SK-N-SH (cell line): ENCODE results near the gene UBAC2. TPM values are rescaled to one million over a fixed set of nuclear protein-coding genes. Genes with fewer than 3 reads are reported as not detected.

ENCODE experiments used
- CTCF ChIA-PET: fragments of 300-600, 350-600 bp; formaldehyde crosslinking; extraction: SDS; loops from one replicate; lab custom pipeline; 2021; lab: Yijun Ruan, JAX
- POLR2A ChIA-PET: fragments of 350-600 bp; sonication (Branson Sonifier 250); formaldehyde crosslinking; extraction: SDS; loops from one replicate; lab custom pipeline; 2020; ENCODE audit warnings: antibody characterized with exemption, inconsistent platforms; lab: Yijun Ruan, JAX
- DNase-seq: peaks from one replicate; pipeline ENCODE4 v3.0.0; 2012
- H2AFZ ChIP-seq: fragments of 200-600 bp; sonication (generic); 2 replicates; pipeline ENCODE4 v1.8.1; 2016; ENCODE audit warnings: antibody characterized with exemption, mild to moderate bottlenecking, low read depth
- H3F3A ChIP-seq: fragments of 200-600 bp; sonication (generic); replicated peaks from 2 replicates; pipeline ENCODE3; 2016; ENCODE audit warnings: antibody characterized with exemption, mild to moderate bottlenecking; ENCODE audit not compliant: insufficient read depth
- H3K27ac ChIP-seq, 2 experiments: fragments of 200-500 bp in 1 of 2; fragments of 200-600 bp in 1 of 2; sonication (Bioruptor generic) in 1 of 2; sonication (generic), shearing (Covaris generic) in 1 of 2; 2 replicates each; pipeline versions ENCODE4 v1.5.1 to v1.6.1; 2014 to 2016; ENCODE audit warnings: low read depth in 2 of 2, inconsistent platforms in 1 of 2, low read length in 1 of 2, mild to moderate bottlenecking in 1 of 2, mixed read lengths in 1 of 2
- H3K27me3 ChIP-seq: fragments of 200-600 bp; sonication (generic), shearing (Covaris generic); 2 replicates; pipeline ENCODE4 v1.6.1; 2016; ENCODE audit warnings: mixed run types; ENCODE audit not compliant: insufficient read depth
- H3K36me3 ChIP-seq, 2 experiments: fragments of 200-500 bp in 1 of 2; fragments of 200-600 bp in 1 of 2; sonication (Bioruptor generic) in 1 of 2; sonication (generic) in 1 of 2; replicated peaks in 1 of 2; 2 replicates each; pipeline versions ENCODE3 to v1.5.1; 2014 to 2016; ENCODE audit warnings: low read length in 1 of 2, mild to moderate bottlenecking in 1 of 2; ENCODE audit not compliant: insufficient read depth in 2 of 2, control insufficient read depth in 1 of 2
- H3K4me1 ChIP-seq, 2 experiments: fragments of 200-500 bp in 1 of 2; fragments of 200-600 bp in 1 of 2; sonication (Bioruptor generic) in 1 of 2; sonication (generic), shearing (Covaris generic) in 1 of 2; 2 replicates each; pipeline versions ENCODE4 v1.5.1 to v1.6.1; 2014 to 2016; ENCODE audit warnings: low read depth in 1 of 2, low read length in 1 of 2, mixed run types in 1 of 2; ENCODE audit not compliant: insufficient read depth in 2 of 2, control insufficient read depth in 1 of 2
- H3K4me2 ChIP-seq: fragments of 200-600 bp; sonication (generic), shearing (Covaris generic); 2 replicates; pipeline ENCODE4 v1.6.1; 2017; ENCODE audit warnings: mixed run types
- H3K4me3 ChIP-seq, 2 experiments: fragments of 200-500 bp in 1 of 2; fragments of 200-600 bp in 1 of 2; sonication (Bioruptor generic) in 1 of 2; sonication (generic), shearing (Covaris generic) in 1 of 2; 2 replicates each; pipeline versions ENCODE4 v1.5.1 to v1.8.1; 2014 to 2016; ENCODE audit warnings: low read depth in 2 of 2, inconsistent platforms in 1 of 2, low read length in 1 of 2, mild to moderate bottlenecking in 1 of 2, mixed read lengths in 1 of 2, moderate library complexity in 1 of 2
- H3K79me2 ChIP-seq: fragments of 200-600 bp; sonication (generic); 2 replicates; pipeline ENCODE4 v1.8.1; 2017; ENCODE audit warnings: mild to moderate bottlenecking; ENCODE audit not compliant: insufficient read depth
- H3K9ac ChIP-seq: fragments of 200-600 bp; sonication (generic); 2 replicates; pipeline ENCODE4 v1.6.1; 2017; ENCODE audit warnings: mixed run types
- H3K9me2 ChIP-seq: fragments of 200-600 bp; sonication (generic); 2 replicates; pipeline ENCODE4 v1.6.1; 2017; ENCODE audit warnings: mixed run types
- H3K9me3 ChIP-seq: fragments of 200-600 bp; sonication (generic); 2 replicates; pipeline ENCODE4 v1.6.1; 2017; ENCODE audit warnings: mixed run types, mild to moderate bottlenecking, moderate library complexity
- H4K20me1 ChIP-seq: fragments of 200-600 bp; sonication (generic); 2 replicates; pipeline ENCODE4 v1.6.1; 2017; ENCODE audit warnings: mild to moderate bottlenecking, mixed run types; ENCODE audit not compliant: insufficient read depth
- ELF1 ChIP-seq: IDR thresholded peaks from 2 replicates; pipeline ENCODE4 v1.4.0; 2012
- EZH2phosphoT487 ChIP-seq: fragments of 200-600 bp; sonication (generic); IDR thresholded peaks from 2 replicates; pipeline ENCODE4 v1.6.1; 2017; ENCODE audit warnings: low read depth, mixed run types, mild to moderate bottlenecking, antibody characterized with exemption, moderate library complexity, borderline replicate concordance
- FOXJ3 ChIP-seq: sonication (generic); formaldehyde crosslinking; IDR thresholded peaks from 2 replicates; pipeline ENCODE4 v1.5.1; 2020; ENCODE audit warnings: mild to moderate bottlenecking, missing genetic modification reagents
- JUND ChIP-seq: IDR thresholded peaks from 2 replicates; pipeline ENCODE4 v1.4.0; 2012
- NRF1 ChIP-seq: IDR thresholded peaks from 2 replicates; pipeline ENCODE4 v1.6.1; 2012; ENCODE audit warnings: low read depth, mild to moderate bottlenecking, low read length
- RAD21 ChIP-seq: IDR thresholded peaks from 2 replicates; pipeline ENCODE4 v1.6.1; 2012; ENCODE audit warnings: mild to moderate bottlenecking, low read length
- RCOR1 ChIP-seq: fragments of 150-350 bp; IDR thresholded peaks from 2 replicates; pipeline ENCODE4 v1.6.1; 2017; ENCODE audit warnings: antibody characterized with exemption, low read length
- RFX5 ChIP-seq: IDR thresholded peaks from 2 replicates; pipeline ENCODE4 v1.6.1; 2012; ENCODE audit warnings: mild to moderate bottlenecking, improper control_type of control experiment, low read length
- RXRA ChIP-seq: IDR thresholded peaks from 2 replicates; pipeline ENCODE4 v1.4.0; 2012; ENCODE audit warnings: low read depth, mild to moderate bottlenecking, borderline replicate concordance
- SIN3A ChIP-seq: IDR thresholded peaks from 2 replicates; pipeline ENCODE4 v1.6.1; 2012; ENCODE audit warnings: low read depth, mild to moderate bottlenecking, low read length, moderate library complexity, borderline replicate concordance
- TCF12 ChIP-seq: IDR thresholded peaks from 2 replicates; pipeline ENCODE4 v1.4.0; 2012
- TEAD4 ChIP-seq: IDR thresholded peaks from 2 replicates; pipeline ENCODE4 v1.4.0; 2012; ENCODE audit warnings: mild to moderate bottlenecking, borderline replicate concordance; ENCODE audit not compliant: insufficient read depth
- WGBS: methylation state at CpG from one replicate; pipeline ENCODE4 v1.1.6; 2017; ENCODE audit warnings: low lambda C conversion rate; 5-methylcytosine and 5-hydroxymethylcytosine counted together
- polyA plus RNA-seq, 3 experiments: library from polyadenylated mRNA; depleted of rRNA; stranded (reverse); fragments of >200 nt; gene quantifications; 2 replicates each; pipeline ENCODE4 v1.2.3, GENCODE V29; 2012
- TF ChIP-seq, protein P1 (sequence below): IDR thresholded peaks from 2 replicates; pipeline ENCODE4; 2012
- TF ChIP-seq, protein P2 (sequence below): fragments of 150-350 bp; IDR thresholded peaks from 2 replicates; pipeline ENCODE4 v1.6.1; 2016; ENCODE audit warnings: mild to moderate bottlenecking, low read depth, low read length
- TF ChIP-seq, protein P3 (sequence below): IDR thresholded peaks from 2 replicates; pipeline ENCODE4 v1.6.1; 2012; ENCODE audit warnings: mild to moderate bottlenecking, low read depth, low read length, moderate library complexity
- TF ChIP-seq, protein P4 (sequence below): fragments of 200-600 bp; sonication (generic); IDR thresholded peaks from 2 replicates; pipeline ENCODE4 v1.6.1; 2017; ENCODE audit warnings: antibody characterized with exemption, mild to moderate bottlenecking, moderate library complexity
- TF ChIP-seq, protein P5 (sequence below): IDR thresholded peaks from 2 replicates; pipeline ENCODE4 v1.4.0; 2012; ENCODE audit warnings: low read depth, borderline replicate concordance

The UBAC2 gene
- polyA plus RNA-seq, 1 of the 3 experiments (the other 2 are of a cell fraction): 79.0 TPM

DNA sequence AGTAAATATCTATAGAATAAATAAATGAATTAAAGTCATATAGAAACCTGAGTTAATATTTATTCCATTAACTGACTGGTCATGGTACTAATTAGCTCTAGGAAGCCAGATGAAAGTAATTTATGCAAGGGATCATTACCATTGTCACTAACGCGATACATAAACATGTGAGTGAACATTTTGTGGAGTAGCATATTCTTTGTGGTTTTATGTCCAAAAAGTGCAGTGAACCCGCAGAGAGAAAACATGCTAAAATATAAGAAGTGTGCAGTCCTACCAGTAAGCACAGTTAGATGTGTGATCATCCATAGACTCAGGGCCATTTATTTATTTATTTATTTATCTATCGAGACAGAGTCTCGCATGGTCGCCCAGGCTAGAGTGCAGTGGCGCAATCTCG is 104.9 kb downstream of the UBAC2 start:
- Histone ChIP-seq H3K9me2 (no peaks in the 10 kb centered on the region), H3K36me3 (peaks cover 0 to 5% of the 10 kb centered on the region in 2 experiments), H3K4me2 (no peak overlapping the region), H3K27me3 (no peaks in the 10 kb centered on the region), H3K4me3 (no peak overlapping the region), H3K9me3 (no peaks in the 10 kb centered on the region), H3F3A (peaks cover 22% of the 10 kb centered on the region), H4K20me1 (0 out of 2 replicates have a peak, but pooled peaks cover 5% of the 10 kb centered on the region), H3K79me2 (peaks cover 6% of the 10 kb centered on the region; the same call in 1 of the 2 replicates), H3K9ac (no peak overlapping the region), H2AFZ (no peak overlapping the region), H3K27ac (no peak overlapping the region; a peak in 1 of 4 replicates), H3K4me1 (peaks cover 16 to 21% of the 10 kb centered on the region in 2 experiments)
- 93% methylated on average over 8 of the region's 8 CpGs for WGBS
- ChIA-PET POLR2A (no interaction called here), CTCF (interaction anchor here (1.5 to 1.8 kb wide), 2 partner anchors 129 to 131 kb away, joined by 5 read pairs; no protein-coding TSS in a partner anchor)
- TF ChIP-seq SIN3A (no peak), FOXJ3 (CRISPR knock-in tag) (no peak), JUND (no peak), NRF1 (no peak), RCOR1 (no peak), ELF1 (no peak), RFX5 (no peak), EZH2phosphoT487 (no peak), TEAD4 (no peak), RXRA (no peak), RAD21 (no peak), TCF12 (no peak)
- TF ChIP-seq, protein P1, sequence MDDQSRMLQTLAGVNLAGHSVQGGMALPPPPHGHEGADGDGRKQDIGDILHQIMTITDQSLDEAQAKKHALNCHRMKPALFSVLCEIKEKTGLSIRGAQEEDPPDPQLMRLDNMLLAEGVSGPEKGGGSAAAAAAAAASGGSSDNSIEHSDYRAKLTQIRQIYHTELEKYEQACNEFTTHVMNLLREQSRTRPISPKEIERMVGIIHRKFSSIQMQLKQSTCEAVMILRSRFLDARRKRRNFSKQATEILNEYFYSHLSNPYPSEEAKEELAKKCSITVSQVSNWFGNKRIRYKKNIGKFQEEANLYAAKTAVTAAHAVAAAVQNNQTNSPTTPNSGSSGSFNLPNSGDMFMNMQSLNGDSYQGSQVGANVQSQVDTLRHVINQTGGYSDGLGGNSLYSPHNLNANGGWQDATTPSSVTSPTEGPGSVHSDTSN: no peak
- TF ChIP-seq, protein P2, sequence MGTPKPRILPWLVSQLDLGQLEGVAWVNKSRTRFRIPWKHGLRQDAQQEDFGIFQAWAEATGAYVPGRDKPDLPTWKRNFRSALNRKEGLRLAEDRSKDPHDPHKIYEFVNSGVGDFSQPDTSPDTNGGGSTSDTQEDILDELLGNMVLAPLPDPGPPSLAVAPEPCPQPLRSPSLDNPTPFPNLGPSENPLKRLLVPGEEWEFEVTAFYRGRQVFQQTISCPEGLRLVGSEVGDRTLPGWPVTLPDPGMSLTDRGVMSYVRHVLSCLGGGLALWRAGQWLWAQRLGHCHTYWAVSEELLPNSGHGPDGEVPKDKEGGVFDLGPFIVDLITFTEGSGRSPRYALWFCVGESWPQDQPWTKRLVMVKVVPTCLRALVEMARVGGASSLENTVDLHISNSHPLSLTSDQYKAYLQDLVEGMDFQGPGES: no peak
- TF ChIP-seq, protein P3, sequence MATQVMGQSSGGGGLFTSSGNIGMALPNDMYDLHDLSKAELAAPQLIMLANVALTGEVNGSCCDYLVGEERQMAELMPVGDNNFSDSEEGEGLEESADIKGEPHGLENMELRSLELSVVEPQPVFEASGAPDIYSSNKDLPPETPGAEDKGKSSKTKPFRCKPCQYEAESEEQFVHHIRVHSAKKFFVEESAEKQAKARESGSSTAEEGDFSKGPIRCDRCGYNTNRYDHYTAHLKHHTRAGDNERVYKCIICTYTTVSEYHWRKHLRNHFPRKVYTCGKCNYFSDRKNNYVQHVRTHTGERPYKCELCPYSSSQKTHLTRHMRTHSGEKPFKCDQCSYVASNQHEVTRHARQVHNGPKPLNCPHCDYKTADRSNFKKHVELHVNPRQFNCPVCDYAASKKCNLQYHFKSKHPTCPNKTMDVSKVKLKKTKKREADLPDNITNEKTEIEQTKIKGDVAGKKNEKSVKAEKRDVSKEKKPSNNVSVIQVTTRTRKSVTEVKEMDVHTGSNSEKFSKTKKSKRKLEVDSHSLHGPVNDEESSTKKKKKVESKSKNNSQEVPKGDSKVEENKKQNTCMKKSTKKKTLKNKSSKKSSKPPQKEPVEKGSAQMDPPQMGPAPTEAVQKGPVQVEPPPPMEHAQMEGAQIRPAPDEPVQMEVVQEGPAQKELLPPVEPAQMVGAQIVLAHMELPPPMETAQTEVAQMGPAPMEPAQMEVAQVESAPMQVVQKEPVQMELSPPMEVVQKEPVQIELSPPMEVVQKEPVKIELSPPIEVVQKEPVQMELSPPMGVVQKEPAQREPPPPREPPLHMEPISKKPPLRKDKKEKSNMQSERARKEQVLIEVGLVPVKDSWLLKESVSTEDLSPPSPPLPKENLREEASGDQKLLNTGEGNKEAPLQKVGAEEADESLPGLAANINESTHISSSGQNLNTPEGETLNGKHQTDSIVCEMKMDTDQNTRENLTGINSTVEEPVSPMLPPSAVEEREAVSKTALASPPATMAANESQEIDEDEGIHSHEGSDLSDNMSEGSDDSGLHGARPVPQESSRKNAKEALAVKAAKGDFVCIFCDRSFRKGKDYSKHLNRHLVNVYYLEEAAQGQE: no peak
- TF ChIP-seq, protein P4, sequence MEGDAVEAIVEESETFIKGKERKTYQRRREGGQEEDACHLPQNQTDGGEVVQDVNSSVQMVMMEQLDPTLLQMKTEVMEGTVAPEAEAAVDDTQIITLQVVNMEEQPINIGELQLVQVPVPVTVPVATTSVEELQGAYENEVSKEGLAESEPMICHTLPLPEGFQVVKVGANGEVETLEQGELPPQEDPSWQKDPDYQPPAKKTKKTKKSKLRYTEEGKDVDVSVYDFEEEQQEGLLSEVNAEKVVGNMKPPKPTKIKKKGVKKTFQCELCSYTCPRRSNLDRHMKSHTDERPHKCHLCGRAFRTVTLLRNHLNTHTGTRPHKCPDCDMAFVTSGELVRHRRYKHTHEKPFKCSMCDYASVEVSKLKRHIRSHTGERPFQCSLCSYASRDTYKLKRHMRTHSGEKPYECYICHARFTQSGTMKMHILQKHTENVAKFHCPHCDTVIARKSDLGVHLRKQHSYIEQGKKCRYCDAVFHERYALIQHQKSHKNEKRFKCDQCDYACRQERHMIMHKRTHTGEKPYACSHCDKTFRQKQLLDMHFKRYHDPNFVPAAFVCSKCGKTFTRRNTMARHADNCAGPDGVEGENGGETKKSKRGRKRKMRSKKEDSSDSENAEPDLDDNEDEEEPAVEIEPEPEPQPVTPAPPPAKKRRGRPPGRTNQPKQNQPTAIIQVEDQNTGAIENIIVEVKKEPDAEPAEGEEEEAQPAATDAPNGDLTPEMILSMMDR: no peak
- TF ChIP-seq, protein P5, sequence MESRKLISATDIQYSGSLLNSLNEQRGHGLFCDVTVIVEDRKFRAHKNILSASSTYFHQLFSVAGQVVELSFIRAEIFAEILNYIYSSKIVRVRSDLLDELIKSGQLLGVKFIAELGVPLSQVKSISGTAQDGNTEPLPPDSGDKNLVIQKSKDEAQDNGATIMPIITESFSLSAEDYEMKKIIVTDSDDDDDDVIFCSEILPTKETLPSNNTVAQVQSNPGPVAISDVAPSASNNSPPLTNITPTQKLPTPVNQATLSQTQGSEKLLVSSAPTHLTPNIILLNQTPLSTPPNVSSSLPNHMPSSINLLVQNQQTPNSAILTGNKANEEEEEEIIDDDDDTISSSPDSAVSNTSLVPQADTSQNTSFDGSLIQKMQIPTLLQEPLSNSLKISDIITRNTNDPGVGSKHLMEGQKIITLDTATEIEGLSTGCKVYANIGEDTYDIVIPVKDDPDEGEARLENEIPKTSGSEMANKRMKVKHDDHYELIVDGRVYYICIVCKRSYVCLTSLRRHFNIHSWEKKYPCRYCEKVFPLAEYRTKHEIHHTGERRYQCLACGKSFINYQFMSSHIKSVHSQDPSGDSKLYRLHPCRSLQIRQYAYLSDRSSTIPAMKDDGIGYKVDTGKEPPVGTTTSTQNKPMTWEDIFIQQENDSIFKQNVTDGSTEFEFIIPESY: no peak
- no peak for DNase-seq
